ENCODE results near the gene ECHDC1.

ECHDC1 gene

GRCh38 chr6:127289934-127290333, 53.5 kb downstream of the ECHDC1 start:
- no peak for TF ChIP-seq CTCF (conservative IDR thresholded peaks at IDR 0.05; ENCODE audit: low read length)
- H3K4me3 ChIP-seq (ENCODE audit: low read length), result no peak overlapping the region
- no peak for DNase-seq (ENCODE audit: low read depth)

- no peak for DNase-seq (ENCODE audit: low read depth)
- H3K4me3 ChIP-seq (ENCODE audit: low read length), result no peak overlapping the region
- TF ChIP-seq CTCF (conservative IDR thresholded peaks at IDR 0.05; ENCODE audit: low read length), result no peak
Observed at GRCh38 chr6:127288705-127289104, 54.7 kb downstream of the ECHDC1 start.

GRCh38 chr6:127282184-127282583, 61.2 kb downstream of the ECHDC1 start:
- no peak overlapping the region for H3K4me3 ChIP-seq (ENCODE audit: low read length)
- DNase-seq (ENCODE audit: low read depth), result no peak
- no peak for TF ChIP-seq CTCF (conservative IDR thresholded peaks at IDR 0.05; ENCODE audit: low read length)

- no peak for TF ChIP-seq CTCF (conservative IDR thresholded peaks at IDR 0.05; ENCODE audit: low read length)
- no peak overlapping the region for H3K4me3 ChIP-seq (ENCODE audit: low read length)
- no peak for DNase-seq (ENCODE audit: low read depth)
Observed at GRCh38 chr6:127279815-127280214, 63.6 kb downstream of the ECHDC1 start.

- TF ChIP-seq CTCF (conservative IDR thresholded peaks at IDR 0.05; ENCODE audit: low read length), result no peak
- no peak overlapping the region for H3K4me3 ChIP-seq (ENCODE audit: low read length)
- DNase-seq (ENCODE audit: low read depth), result no peak
Observed at GRCh38 chr6:127277878-127278843, 65.2 kb downstream of the ECHDC1 start.

- no peak overlapping the region for H3K4me3 ChIP-seq (ENCODE audit: low read length)
- DNase-seq (ENCODE audit: low read depth), result no peak
- TF ChIP-seq CTCF (conservative IDR thresholded peaks at IDR 0.05; ENCODE audit: low read length), result no peak
Observed at GRCh38 chr6:127276331-127276730, 67.1 kb downstream of the ECHDC1 start.

- no peak overlapping the region for H3K4me3 ChIP-seq (ENCODE audit: low read length)
- no peak for DNase-seq (ENCODE audit: low read depth)
- no peak for TF ChIP-seq CTCF (conservative IDR thresholded peaks at IDR 0.05; ENCODE audit: low read length)
Observed at GRCh38 chr6:127273499-127273898, 69.9 kb downstream of the ECHDC1 start.

Measured in AG10803 (cell line).